SK-N-MC (cell line): ENCODE measurements around the gene ZAR1.

Experiments
- EZH2 ChIP-seq: fragments of 200-600 bp; sonication (generic); IDR thresholded peaks from one replicate; pipeline ENCODE4 v1.6.1; 2017; ENCODE audit warnings: antibody characterized with exemption
- FOXP2 ChIP-seq: optimal IDR thresholded peaks from 2 replicates; pipeline ENCODE3; 2011; ENCODE audit warnings: mild to moderate bottlenecking, moderate library complexity; ENCODE audit not compliant: insufficient read depth; ENCODE audit errors: extremely low read length, control extremely low read depth
- POLR2AphosphoS5 ChIP-seq: IDR thresholded peaks from 2 replicates; pipeline ENCODE4 v1.6.1; 2012; ENCODE audit warnings: mild to moderate bottlenecking, low read depth, low read length, borderline replicate concordance

DNA sequence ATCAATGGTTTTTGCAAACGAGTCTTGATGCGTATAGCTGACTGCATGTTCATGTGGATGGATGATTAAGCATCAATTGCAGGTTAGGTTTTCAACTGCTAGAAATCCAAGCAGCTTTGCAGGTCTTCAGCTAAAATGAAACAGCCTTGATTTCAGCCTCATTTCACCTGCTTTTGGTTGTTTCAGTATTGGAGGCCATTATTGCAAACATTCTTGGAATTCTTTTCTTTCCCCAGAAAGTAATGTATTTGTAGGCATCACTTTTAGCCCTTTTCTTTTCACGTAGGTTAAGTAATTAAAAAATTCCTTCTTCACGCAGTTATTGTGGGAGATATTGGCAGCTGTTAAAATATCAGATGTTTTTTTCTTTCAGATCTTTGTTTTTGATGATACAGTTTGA is 8.8 kb downstream of the ZAR1 start:
- TF ChIP-seq EZH2 (no peak), POLR2AphosphoS5 (no peak), FOXP2 (no peak)
